ENCODE data around the gene TPH2. TPM values are rescaled to one million over a fixed set of nuclear protein-coding genes. Genes with fewer than 3 reads are reported as not detected.

The TPH2 gene
- polyA plus RNA-seq, 4 donors: 0.03 TPM; not detected in 3

DNA sequence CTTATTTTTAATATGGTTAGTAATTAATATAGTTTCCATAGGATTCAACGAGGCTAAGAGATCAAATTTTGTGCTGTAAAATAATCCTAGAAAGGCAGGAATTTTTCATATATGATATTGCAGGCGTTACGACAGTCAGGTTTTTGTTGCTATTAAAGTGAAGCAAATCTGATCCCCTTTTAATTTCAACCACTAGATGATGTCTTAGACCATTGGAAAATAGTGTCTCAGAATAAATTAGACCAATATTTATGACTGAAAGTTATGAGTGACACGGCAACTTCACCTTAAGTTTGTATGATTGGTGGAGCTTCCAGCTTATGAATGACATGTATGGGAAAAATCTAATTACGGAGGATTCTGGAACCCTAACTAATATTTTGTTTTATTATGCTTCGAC lies 2.5 kb downstream of the TPH2 start:
- Histone ChIP-seq H3K9me3 (ENCODE audit: control insufficient read depth in 2 of 2, insufficient read depth in 1 of 2, low read depth in 1 of 2, low read length in 1 of 2) (no peaks in the 10 kb centered on the region), H3K27me3 (ENCODE audit: control insufficient read depth in 3 of 3, insufficient read depth in 3 of 3, low read length in 3 of 3) (peaks cover 0 to 13% (median 3%) of the 10 kb centered on the region in 3 donors), H3K4me3 (ENCODE audit: low read depth in 1 of 3, low read length in 3 of 3) (no peak overlapping the region), H3K36me3 (ENCODE audit: control insufficient read depth in 3 of 3, insufficient read depth in 2 of 3, low read depth in 1 of 3, low read length in 3 of 3) (no peaks in the 10 kb centered on the region), H3K4me1 (ENCODE audit: control insufficient read depth in 3 of 3, insufficient read depth in 2 of 3, low read depth in 1 of 3, low read length in 2 of 3) (no peaks in the 10 kb centered on the region), H3K27ac (ENCODE audit: low read depth in 1 of 3, low read length in 2 of 3) (no peak overlapping the region)
- no peak for DNase-seq
- 80 to 81% (median 81%) methylated on average over 6 of the region's 6 CpGs for WGBS, 3 donors
- no peak for FAIRE-seq

DNA sequence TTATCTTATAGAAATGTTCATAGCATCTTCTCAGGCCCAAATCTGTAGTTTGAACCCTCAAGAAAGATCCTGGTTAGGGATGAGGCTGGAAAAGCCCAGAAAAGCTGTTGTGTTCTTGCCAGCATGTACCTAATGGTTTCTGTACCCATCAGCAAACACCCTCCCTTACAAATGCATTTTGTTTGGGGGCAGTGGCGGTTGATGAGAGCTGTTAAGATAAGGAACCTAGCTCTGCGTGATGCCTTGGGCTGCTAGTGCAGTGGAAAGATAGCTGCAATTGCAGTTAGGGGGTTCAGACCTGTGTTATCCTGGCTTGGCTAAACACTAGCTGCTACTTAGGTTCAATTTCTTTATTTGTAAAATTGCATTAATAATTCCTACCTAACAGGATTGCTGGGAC lies 3.6 kb downstream of the TPH2 start:
- no peak for FAIRE-seq

GRCh38 chr12:71942703-71943102 lies 4.1 kb downstream of the TPH2 start:
- Histone ChIP-seq H3K36me3 (ENCODE audit: control insufficient read depth in 3 of 3, insufficient read depth in 2 of 3, low read depth in 1 of 3, low read length in 3 of 3) (no peaks in the 10 kb centered on the region), H3K4me1 (ENCODE audit: control insufficient read depth in 3 of 3, insufficient read depth in 2 of 3, low read depth in 1 of 3, low read length in 2 of 3) (no peaks in the 10 kb centered on the region), H3K27ac (ENCODE audit: low read depth in 1 of 3, low read length in 2 of 3) (no peak overlapping the region), H3K27me3 (ENCODE audit: control insufficient read depth in 3 of 3, insufficient read depth in 3 of 3, low read length in 3 of 3) (peaks cover 0 to 20% (median 5%) of the 10 kb centered on the region in 3 donors), H3K4me3 (ENCODE audit: low read depth in 1 of 3, low read length in 3 of 3) (no peak overlapping the region), H3K9me3 (ENCODE audit: control insufficient read depth in 2 of 2, insufficient read depth in 1 of 2, low read depth in 1 of 2, low read length in 1 of 2) (no peaks in the 10 kb centered on the region)
- FAIRE-seq (no peak), DNase-seq (no peak)
- 39 to 49% (median 47%) methylated on average over 4 of the region's 4 CpGs for WGBS, 3 donors

More for the DNA sequence above, 3.6 kb downstream of the TPH2 start:
- no peaks in the 10 kb centered on the region for H3K4me1 ChIP-seq (ENCODE audit: control insufficient read depth in 3 of 3, insufficient read depth in 2 of 3, low read depth in 1 of 3, low read length in 2 of 3)
- H3K4me3 ChIP-seq (ENCODE audit: low read depth in 1 of 3, low read length in 3 of 3): no peak overlapping the region
- DNase-seq: no peak
- peaks cover 0 to 20% (median 3%) of the 10 kb centered on the region in 3 donors for H3K27me3 ChIP-seq (ENCODE audit: control insufficient read depth in 3 of 3, insufficient read depth in 3 of 3, low read length in 3 of 3)
- WGBS, 3 donors: 40 to 46% (median 42%) methylated on average over 2 of the region's 2 CpGs
- no peak overlapping the region for H3K27ac ChIP-seq (ENCODE audit: low read depth in 1 of 3, low read length in 2 of 3)
- H3K36me3 ChIP-seq (ENCODE audit: control insufficient read depth in 3 of 3, insufficient read depth in 2 of 3, low read depth in 1 of 3, low read length in 3 of 3): no peaks in the 10 kb centered on the region
- no peaks in the 10 kb centered on the region for H3K9me3 ChIP-seq (ENCODE audit: control insufficient read depth in 2 of 2, insufficient read depth in 1 of 2, low read depth in 1 of 2, low read length in 1 of 2)

- no peaks in the 10 kb centered on the region for H3K4me1 ChIP-seq (ENCODE audit: control insufficient read depth in 3 of 3, insufficient read depth in 2 of 3, low read depth in 1 of 3, low read length in 2 of 3)
- 31 to 52% (median 39%) methylated on average over 1 of the region's 1 CpG for WGBS, 3 donors
- H3K27me3 ChIP-seq (ENCODE audit: control insufficient read depth in 3 of 3, insufficient read depth in 3 of 3, low read length in 3 of 3): peaks cover 0 to 17% (median 5%) of the 10 kb centered on the region in 3 donors
- H3K4me3 ChIP-seq (ENCODE audit: low read depth in 1 of 3, low read length in 3 of 3): no peak overlapping the region
- DNase-seq: no peak
- no peak for FAIRE-seq
- H3K27ac ChIP-seq (ENCODE audit: low read depth in 1 of 3, low read length in 2 of 3): no peak overlapping the region
- H3K36me3 ChIP-seq (ENCODE audit: control insufficient read depth in 3 of 3, insufficient read depth in 2 of 3, low read depth in 1 of 3, low read length in 3 of 3): no peaks in the 10 kb centered on the region
- H3K9me3 ChIP-seq (ENCODE audit: control insufficient read depth in 2 of 2, insufficient read depth in 1 of 2, low read depth in 1 of 2, low read length in 1 of 2): no peaks in the 10 kb centered on the region
These were observed 6.5 kb downstream of the TPH2 start for GRCh38 chr12:71945121-71945520.

- no peak for FAIRE-seq
- no peak overlapping the region for H3K4me3 ChIP-seq (ENCODE audit: low read depth in 1 of 3, low read length in 3 of 3)
- WGBS, 3 donors: 77 to 83% (median 78%) methylated on average over 4 of the region's 4 CpGs
These were observed 7.2 kb downstream of the TPH2 start for GRCh38 chr12:71945883-71946282.

GRCh38 chr12:71947645-71948105 lies 9.0 kb downstream of the TPH2 start:
- DNase-seq (peak; percentile 43 to 69), FAIRE-seq (no peak)
- 3 to 18% (median 10%) methylated on average over 9 of the region's 9 CpGs for WGBS, 3 donors
- Histone ChIP-seq H3K27ac (ENCODE audit: low read depth in 1 of 3, low read length in 2 of 3) (no peak overlapping the region), H3K4me3 (ENCODE audit: low read depth in 1 of 3, low read length in 3 of 3) (no peak overlapping the region), H3K4me1 (ENCODE audit: control insufficient read depth in 3 of 3, insufficient read depth in 2 of 3, low read depth in 1 of 3, low read length in 2 of 3) (no peaks in the 10 kb centered on the region), H3K27me3 (ENCODE audit: control insufficient read depth in 3 of 3, insufficient read depth in 3 of 3, low read length in 3 of 3) (peaks cover 0 to 16% (median 2%) of the 10 kb centered on the region in 3 donors), H3K9me3 (ENCODE audit: control insufficient read depth in 2 of 2, insufficient read depth in 1 of 2, low read depth in 1 of 2, low read length in 1 of 2) (no peaks in the 10 kb centered on the region), H3K36me3 (ENCODE audit: control insufficient read depth in 3 of 3, insufficient read depth in 2 of 3, low read depth in 1 of 3, low read length in 3 of 3) (no peaks in the 10 kb centered on the region)

More at GRCh38 chr12:71945883-71946282, 7.2 kb downstream of the TPH2 start:
- DNase-seq: no peak
- Histone ChIP-seq H3K27me3 (ENCODE audit: control insufficient read depth in 3 of 3, insufficient read depth in 3 of 3, low read length in 3 of 3) (peaks cover 0 to 17% (median 5%) of the 10 kb centered on the region in 3 donors), H3K4me1 (ENCODE audit: control insufficient read depth in 3 of 3, insufficient read depth in 2 of 3, low read depth in 1 of 3, low read length in 2 of 3) (no peaks in the 10 kb centered on the region), H3K27ac (ENCODE audit: low read depth in 1 of 3, low read length in 2 of 3) (no peak overlapping the region), H3K36me3 (ENCODE audit: control insufficient read depth in 3 of 3, insufficient read depth in 2 of 3, low read depth in 1 of 3, low read length in 3 of 3) (no peaks in the 10 kb centered on the region), H3K9me3 (ENCODE audit: control insufficient read depth in 2 of 2, insufficient read depth in 1 of 2, low read depth in 1 of 2, low read length in 1 of 2) (no peaks in the 10 kb centered on the region)

DNA sequence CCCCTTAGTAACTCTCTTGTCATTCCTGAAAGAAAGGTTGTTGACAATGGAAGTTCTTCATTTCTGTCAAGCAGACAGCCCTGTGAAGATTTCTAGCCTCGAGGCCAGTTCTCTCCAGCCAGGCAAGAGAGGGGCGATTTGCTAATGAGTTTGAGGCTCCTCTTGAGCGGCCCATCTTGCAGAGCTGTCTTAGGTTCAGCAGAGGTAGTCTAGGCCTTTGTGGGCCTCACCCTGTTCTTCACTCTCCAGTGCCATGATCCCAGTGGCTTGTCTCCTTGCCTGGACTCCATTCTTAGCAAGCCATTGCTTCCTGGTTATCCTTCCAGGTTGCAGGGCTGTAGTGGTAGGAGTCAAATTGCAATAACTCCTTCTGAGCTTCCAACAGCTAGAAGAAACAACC lies 9.7 kb downstream of the TPH2 start:
- 49 to 58% (median 56%) methylated on average over 3 of the region's 3 CpGs for WGBS, 3 donors
- H3K4me3 ChIP-seq (ENCODE audit: low read depth in 1 of 3, low read length in 3 of 3): no peak overlapping the region
- FAIRE-seq (no peak), DNase-seq (no peak)
- H3K4me1 ChIP-seq (ENCODE audit: control insufficient read depth in 3 of 3, insufficient read depth in 2 of 3, low read depth in 1 of 3, low read length in 2 of 3): no peaks in the 10 kb centered on the region
- no peaks in the 10 kb centered on the region for H3K9me3 ChIP-seq (ENCODE audit: control insufficient read depth in 2 of 2, insufficient read depth in 1 of 2, low read depth in 1 of 2, low read length in 1 of 2)
- H3K27me3 ChIP-seq (ENCODE audit: control insufficient read depth in 3 of 3, insufficient read depth in 3 of 3, low read length in 3 of 3): peaks cover 0 to 16% (median 2%) of the 10 kb centered on the region in 3 donors
- H3K27ac ChIP-seq (ENCODE audit: low read depth in 1 of 3, low read length in 2 of 3): no peak overlapping the region
- H3K36me3 ChIP-seq (ENCODE audit: control insufficient read depth in 3 of 3, insufficient read depth in 2 of 3, low read depth in 1 of 3, low read length in 3 of 3): no peaks in the 10 kb centered on the region

- no peaks in the 10 kb centered on the region for H3K9me3 ChIP-seq (ENCODE audit: control insufficient read depth in 2 of 2, insufficient read depth in 1 of 2, low read depth in 1 of 2, low read length in 1 of 2)
- no peaks in the 10 kb centered on the region for H3K4me1 ChIP-seq (ENCODE audit: control insufficient read depth in 3 of 3, insufficient read depth in 2 of 3, low read depth in 1 of 3, low read length in 2 of 3)
- DNase-seq: no peak
- no peak overlapping the region for H3K27ac ChIP-seq (ENCODE audit: low read depth in 1 of 3, low read length in 2 of 3)
- H3K36me3 ChIP-seq (ENCODE audit: control insufficient read depth in 3 of 3, insufficient read depth in 2 of 3, low read depth in 1 of 3, low read length in 3 of 3): no peaks in the 10 kb centered on the region
- H3K27me3 ChIP-seq (ENCODE audit: control insufficient read depth in 3 of 3, insufficient read depth in 3 of 3, low read length in 3 of 3): peaks cover 0 to 18% (median 2%) of the 10 kb centered on the region in 3 donors
- no peak for FAIRE-seq
- no peak overlapping the region for H3K4me3 ChIP-seq (ENCODE audit: low read depth in 1 of 3, low read length in 3 of 3)
- WGBS, 3 donors: 63 to 76% (median 75%) methylated on average over 3 of the region's 3 CpGs
These were observed 11.0 kb downstream of the TPH2 start for GRCh38 chr12:71949646-71950045.

DNA sequence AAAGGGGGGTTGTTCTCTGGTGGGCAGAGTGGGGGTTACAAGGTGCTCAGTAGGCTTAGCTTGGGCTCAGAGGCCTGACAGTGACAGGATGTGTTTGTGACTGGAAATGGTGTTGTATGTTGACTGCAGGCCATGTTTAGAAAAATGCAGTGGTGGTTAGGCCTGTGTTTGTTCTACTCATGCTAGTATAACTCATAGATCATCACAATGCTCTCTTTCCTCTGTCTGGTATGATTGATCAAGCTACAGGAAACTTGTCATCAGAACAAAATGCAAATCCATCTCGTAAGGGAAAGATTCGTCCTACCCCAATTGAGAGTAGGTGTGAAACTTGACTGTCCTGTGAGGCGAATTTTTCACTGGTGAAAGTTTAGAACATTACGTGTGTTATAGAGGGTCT lies 11.8 kb downstream of the TPH2 start:
- no peaks in the 10 kb centered on the region for H3K4me1 ChIP-seq (ENCODE audit: control insufficient read depth in 3 of 3, insufficient read depth in 2 of 3, low read depth in 1 of 3, low read length in 2 of 3)
- no peak overlapping the region for H3K4me3 ChIP-seq (ENCODE audit: low read depth in 1 of 3, low read length in 3 of 3)
- H3K36me3 ChIP-seq (ENCODE audit: control insufficient read depth in 3 of 3, insufficient read depth in 2 of 3, low read depth in 1 of 3, low read length in 3 of 3): no peaks in the 10 kb centered on the region
- DNase-seq: no peak
- WGBS, 3 donors: 77 to 92% (median 87%) methylated on average over 4 of the region's 4 CpGs
- no peaks in the 10 kb centered on the region for H3K9me3 ChIP-seq (ENCODE audit: control insufficient read depth in 2 of 2, insufficient read depth in 1 of 2, low read depth in 1 of 2, low read length in 1 of 2)
- peaks cover 0 to 20% (median 2%) of the 10 kb centered on the region in 3 donors for H3K27me3 ChIP-seq (ENCODE audit: control insufficient read depth in 3 of 3, insufficient read depth in 3 of 3, low read length in 3 of 3)
- no peak overlapping the region for H3K27ac ChIP-seq (ENCODE audit: low read depth in 1 of 3, low read length in 2 of 3)
- no peak for FAIRE-seq
